Measurements from ENCODE around the gene GARS1. TPM values are rescaled to one million over a fixed set of nuclear protein-coding genes. Genes with fewer than 3 reads are reported as not detected.
A peak's percentile ranks its signal among the peaks of the same experiment; 100 is the strongest.

GARS1 gene
- total and polyA plus RNA-seq, 9 of the 15 experiments (the other 6 are each of a cell fraction or from before 2014, with no cell fraction given) = 142 to 769 (median 272) TPM

- intact Hi-C loops (cut with micrococcal nuclease) = no loop called here
- peaks cover 20% of the 10 kb centered on the region for H4K20me1 ChIP-seq (replicated peaks; ENCODE audit: control insufficient read depth, insufficient read depth, low read length)
- peak overlapping the region; percentile 98 to 99 for H3K9ac ChIP-seq (ENCODE audit: insufficient read depth in 1 of 2, low read depth in 2 of 2, low read length in 2 of 2)
- no peaks in the 10 kb centered on the region for H3K9me1 ChIP-seq (ENCODE audit: control insufficient read depth, insufficient read depth, low read length)
- peak overlapping the region; percentile 90 for H3K27ac ChIP-seq (ENCODE audit: extremely low read depth, low read depth, low read length)
- in situ Hi-C loops (cut with MboI) = no loop called here
- ChIA-PET CTCF (ENCODE audit: low intra/inter-chr PET ratio) (no interaction called here), POLR2A (interaction anchor here (1.4 to 2.1 kb wide), 2 partner anchors 10 to 26 kb away, joined by 3 to 13 read pairs; no protein-coding TSS in a partner anchor)
- no peak overlapping the region for H2AFZ ChIP-seq (ENCODE audit: low read depth, low read length)
- H3K9me3 ChIP-seq (replicated peaks; ENCODE audit: control insufficient read depth, insufficient read depth, low read depth, low read length) = no peaks in the 10 kb centered on the region
- 0% methylated on average over 13 of the region's 13 CpGs for WGBS (ENCODE audit: insufficient coverage, low coverage, missing lambda C conversion rate)
- FAIRE-seq (no peak), ATAC-seq (peak; percentile 0; the same call in 2 of the 3 replicates), DNase-seq (ENCODE audit: extremely low read depth in 1 of 4, low spot score in 3 of 4) (peak in 1 of 4 experiments; percentile 26)
- H3K79me2 ChIP-seq (ENCODE audit: control insufficient read depth, insufficient read depth, low read length) = peaks cover 92% of the 10 kb centered on the region
- H3K27me3 ChIP-seq (ENCODE audit: control insufficient read depth in 2 of 2, insufficient read depth in 2 of 2, low read length in 2 of 2) = no peaks in the 10 kb centered on the region
- H3K4me1 ChIP-seq (replicated peaks in 1 of 2; ENCODE audit: control insufficient read depth in 2 of 2, insufficient read depth in 2 of 2, low read length in 2 of 2) = no peaks in the 10 kb centered on the region; a peak in 1 of 5 replicates
- H3K4me3 ChIP-seq = peak overlapping the region; percentile 96
- H3K36me3 ChIP-seq (ENCODE audit: control insufficient read depth, insufficient read depth, low read length) = peaks cover 45% of the 10 kb centered on the region
- peak overlapping the region; percentile 97 for H3K4me2 ChIP-seq (ENCODE audit: insufficient read depth, low read length)
- TSS peak; percentile 40 for BruUV-seq (replicated peaks)
- no peak for TF ChIP-seq ZNF707 (CRISPR knock-in tag; conservative IDR thresholded peaks at IDR 0.05)
- TF ChIP-seq SIN3A (IDR thresholded peaks at IDR 0.05; ENCODE audit: borderline replicate concordance in 2 of 2, control insufficient read depth in 1 of 2, low read depth in 2 of 2, low read length in 2 of 2) = peak in 1 of 2 experiments; percentile 34; a peak in 1 of 4 replicates
- TF ChIP-seq JUN (IDR thresholded peaks at IDR 0.05; ENCODE audit: borderline replicate concordance, low read depth, low read length) = no peak
- TF ChIP-seq JUN (CRISPR knock-in tag; IDR thresholded peaks at IDR 0.05; ENCODE audit: borderline replicate concordance) = no peak
- no peak for TF ChIP-seq SMARCA5 (IDR thresholded peaks at IDR 0.05)
- no peak for TF ChIP-seq SMAD4 (CRISPR knock-in tag; conservative IDR thresholded peaks at IDR 0.05)
- no peak for TF ChIP-seq L3MBTL2 (IDR thresholded peaks at IDR 0.05)
- TF ChIP-seq SMARCA4 (IDR thresholded peaks at IDR 0.05) = no peak
- TF ChIP-seq PHB (CRISPR knock-in tag; IDR thresholded peaks at IDR 0.05) = no peak
- no peak for TF ChIP-seq MECOM (CRISPR knock-in tag; IDR thresholded peaks at IDR 0.05)
- TF ChIP-seq ZNF232 (CRISPR knock-in tag; IDR thresholded peaks at IDR 0.05) = no peak
- no peak for TF ChIP-seq ZNF583 (CRISPR knock-in tag; IDR thresholded peaks at IDR 0.05)
- TF ChIP-seq ARID2 (IDR thresholded peaks at IDR 0.05) = 0 out of 2 replicates have a peak, but pooled peaks have one; percentile 2
- TF ChIP-seq, protein P1, sequence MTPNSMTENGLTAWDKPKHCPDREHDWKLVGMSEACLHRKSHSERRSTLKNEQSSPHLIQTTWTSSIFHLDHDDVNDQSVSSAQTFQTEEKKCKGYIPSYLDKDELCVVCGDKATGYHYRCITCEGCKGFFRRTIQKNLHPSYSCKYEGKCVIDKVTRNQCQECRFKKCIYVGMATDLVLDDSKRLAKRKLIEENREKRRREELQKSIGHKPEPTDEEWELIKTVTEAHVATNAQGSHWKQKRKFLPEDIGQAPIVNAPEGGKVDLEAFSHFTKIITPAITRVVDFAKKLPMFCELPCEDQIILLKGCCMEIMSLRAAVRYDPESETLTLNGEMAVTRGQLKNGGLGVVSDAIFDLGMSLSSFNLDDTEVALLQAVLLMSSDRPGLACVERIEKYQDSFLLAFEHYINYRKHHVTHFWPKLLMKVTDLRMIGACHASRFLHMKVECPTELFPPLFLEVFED (CRISPR knock-in tag; conservative IDR thresholded peaks at IDR 0.05) = no peak
- no peak for TF ChIP-seq ZFP91 (CRISPR knock-in tag; IDR thresholded peaks at IDR 0.05)
- no peak for TF ChIP-seq RBM25 (IDR thresholded peaks at IDR 0.05; ENCODE audit: low read depth, low read length, severe bottlenecking)
- no peak for TF ChIP-seq CREBBP (IDR thresholded peaks at IDR 0.05; ENCODE audit: low read depth, low read length)
- TF ChIP-seq SLC30A9 (CRISPR knock-in tag; IDR thresholded peaks at IDR 0.05) = no peak
- TF ChIP-seq ZNF384 (IDR thresholded peaks at IDR 0.05; ENCODE audit: low read depth, low read length) = no peak
These were observed 847 bp downstream of the GARS1 start for GRCh38 chr7:30595436-30596013.
